ENCODE results near the gene EIF4A3. TPM values are rescaled to one million over a fixed set of nuclear protein-coding genes. Genes with fewer than 3 reads are reported as not detected.

EIF4A3 gene
- total RNA-seq, 1 experiment from 2014 or later, result 155 TPM

DNA sequence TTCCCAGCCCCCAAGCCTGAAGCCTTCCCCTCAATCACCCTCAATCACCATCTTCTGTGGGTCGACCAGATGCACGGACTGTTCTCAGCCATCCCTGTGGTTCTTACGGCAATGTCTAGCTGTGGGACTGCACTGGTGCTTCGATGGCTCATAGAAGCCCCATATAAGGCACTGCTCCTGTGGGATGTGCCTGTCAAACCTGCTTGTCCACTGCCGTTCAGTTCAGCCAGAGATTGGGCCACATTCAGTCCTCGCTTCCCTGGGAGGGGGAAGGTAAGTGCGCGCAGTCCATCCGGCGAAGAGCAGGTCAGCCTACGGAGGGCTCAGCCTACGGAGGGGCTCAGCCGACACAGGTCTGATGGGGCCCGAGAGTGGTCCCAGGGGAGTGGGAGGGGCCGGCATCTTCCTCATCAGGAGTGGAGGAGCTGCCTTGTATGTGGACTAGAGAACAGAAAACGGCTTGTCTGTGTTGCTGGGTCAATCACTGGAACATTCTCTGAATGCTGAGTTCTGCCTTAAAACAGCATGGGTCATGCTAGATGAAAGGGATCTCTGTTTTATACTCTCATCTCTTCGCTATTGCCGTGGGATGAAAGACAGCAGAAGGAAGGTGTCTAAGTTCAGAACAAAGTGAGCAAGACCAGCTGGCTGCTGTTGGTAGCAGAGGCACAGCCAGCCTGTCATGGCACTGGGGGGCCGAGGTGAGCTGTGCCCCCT is 23.0 kb upstream of the EIF4A3 start, which contains the start of gene CARD14:
CARD14 (plus strand) TSS at position 247 of the 717 bp plus-strand sequence. CDS start 11,409 bp downstream, outside the sequence.
- no TSS peak for BruUV-seq (replicated peaks)
- Histone ChIP-seq H3K36me3 (ENCODE audit: insufficient read depth, low read length, poor library complexity, severe bottlenecking) (no peaks in the 10 kb centered on the region), H3K27ac (ENCODE audit: low read depth, low read length, poor library complexity, severe bottlenecking) (no peak within 1 kb of the TSS), H3K9me3 (ENCODE audit: low read depth, low read length, poor library complexity, severe bottlenecking) (no peaks in the 10 kb centered on the region), H3K4me1 (ENCODE audit: insufficient read depth, low read length, poor library complexity, severe bottlenecking) (no peaks in the 10 kb centered on the region), H3K4me3 (ENCODE audit: low read depth, low read length, poor library complexity, severe bottlenecking) (no peak within 1 kb of the TSS), H3K27me3 (replicated peaks; ENCODE audit: insufficient read depth, low read depth, low read length, poor library complexity) (no peaks in the 10 kb centered on the region)
- ChIA-PET CTCF (no interaction called here), POLR2A (ENCODE audit: low non-redundant PET) (no interaction called here)
- intact Hi-C loops (cut with micrococcal nuclease; ENCODE audit: unreplicated experiment), result no loop called here
- DNase-seq (ENCODE audit: low spot score), result no peak
- TF ChIP-seq EZH2 (IDR thresholded peaks at IDR 0.05; ENCODE audit: borderline replicate concordance, low read depth, low read length, poor library complexity, severe bottlenecking), result no peak
- TF ChIP-seq, protein P1, sequence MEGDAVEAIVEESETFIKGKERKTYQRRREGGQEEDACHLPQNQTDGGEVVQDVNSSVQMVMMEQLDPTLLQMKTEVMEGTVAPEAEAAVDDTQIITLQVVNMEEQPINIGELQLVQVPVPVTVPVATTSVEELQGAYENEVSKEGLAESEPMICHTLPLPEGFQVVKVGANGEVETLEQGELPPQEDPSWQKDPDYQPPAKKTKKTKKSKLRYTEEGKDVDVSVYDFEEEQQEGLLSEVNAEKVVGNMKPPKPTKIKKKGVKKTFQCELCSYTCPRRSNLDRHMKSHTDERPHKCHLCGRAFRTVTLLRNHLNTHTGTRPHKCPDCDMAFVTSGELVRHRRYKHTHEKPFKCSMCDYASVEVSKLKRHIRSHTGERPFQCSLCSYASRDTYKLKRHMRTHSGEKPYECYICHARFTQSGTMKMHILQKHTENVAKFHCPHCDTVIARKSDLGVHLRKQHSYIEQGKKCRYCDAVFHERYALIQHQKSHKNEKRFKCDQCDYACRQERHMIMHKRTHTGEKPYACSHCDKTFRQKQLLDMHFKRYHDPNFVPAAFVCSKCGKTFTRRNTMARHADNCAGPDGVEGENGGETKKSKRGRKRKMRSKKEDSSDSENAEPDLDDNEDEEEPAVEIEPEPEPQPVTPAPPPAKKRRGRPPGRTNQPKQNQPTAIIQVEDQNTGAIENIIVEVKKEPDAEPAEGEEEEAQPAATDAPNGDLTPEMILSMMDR (conservative IDR thresholded peaks at IDR 0.05; ENCODE audit: low read depth, low read length), result no peak

DNA sequence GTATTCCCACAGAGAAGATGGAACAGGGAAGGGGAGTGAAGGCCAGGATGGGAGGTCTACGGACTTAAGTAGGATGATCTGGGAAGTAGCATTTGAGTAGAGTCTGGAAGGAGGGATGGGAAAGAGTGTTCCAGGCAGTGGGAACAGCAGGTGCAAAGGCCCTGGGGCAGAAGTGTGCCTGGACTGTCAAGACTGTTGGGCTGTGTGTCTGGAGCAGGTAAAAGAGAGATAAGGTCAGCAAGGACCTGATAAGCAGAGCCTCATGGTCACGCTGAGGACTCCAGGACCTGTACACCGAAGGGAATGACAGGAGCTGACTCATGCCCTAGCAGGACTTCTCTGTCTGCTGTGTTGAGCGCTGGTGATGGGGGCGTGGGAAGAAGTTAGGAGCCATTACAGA is 22.2 kb upstream of the EIF4A3 start:
- no peak for DNase-seq (ENCODE audit: low spot score)
- intact Hi-C loops (cut with micrococcal nuclease; ENCODE audit: unreplicated experiment), result no loop called here
- H3K9me3 ChIP-seq (ENCODE audit: low read depth, low read length, poor library complexity, severe bottlenecking), result no peaks in the 10 kb centered on the region
- no peaks in the 10 kb centered on the region for H3K27me3 ChIP-seq (replicated peaks; ENCODE audit: insufficient read depth, low read depth, low read length, poor library complexity)
- no peaks in the 10 kb centered on the region for H3K4me1 ChIP-seq (ENCODE audit: insufficient read depth, low read length, poor library complexity, severe bottlenecking)
- ChIA-PET POLR2A (ENCODE audit: low non-redundant PET) (no interaction called here), CTCF (no interaction called here)
- H3K36me3 ChIP-seq (ENCODE audit: insufficient read depth, low read length, poor library complexity, severe bottlenecking), result no peaks in the 10 kb centered on the region
- TF ChIP-seq EZH2 (IDR thresholded peaks at IDR 0.05; ENCODE audit: borderline replicate concordance, low read depth, low read length, poor library complexity, severe bottlenecking), result no peak
- TF ChIP-seq, protein P1 (conservative IDR thresholded peaks at IDR 0.05; ENCODE audit: low read depth, low read length), result no peak
- no peak overlapping the region for H3K27ac ChIP-seq (ENCODE audit: low read depth, low read length, poor library complexity, severe bottlenecking)
- H3K4me3 ChIP-seq (ENCODE audit: low read depth, low read length, poor library complexity, severe bottlenecking), result no peak overlapping the region
- no TSS peak for BruUV-seq (replicated peaks)

DNA sequence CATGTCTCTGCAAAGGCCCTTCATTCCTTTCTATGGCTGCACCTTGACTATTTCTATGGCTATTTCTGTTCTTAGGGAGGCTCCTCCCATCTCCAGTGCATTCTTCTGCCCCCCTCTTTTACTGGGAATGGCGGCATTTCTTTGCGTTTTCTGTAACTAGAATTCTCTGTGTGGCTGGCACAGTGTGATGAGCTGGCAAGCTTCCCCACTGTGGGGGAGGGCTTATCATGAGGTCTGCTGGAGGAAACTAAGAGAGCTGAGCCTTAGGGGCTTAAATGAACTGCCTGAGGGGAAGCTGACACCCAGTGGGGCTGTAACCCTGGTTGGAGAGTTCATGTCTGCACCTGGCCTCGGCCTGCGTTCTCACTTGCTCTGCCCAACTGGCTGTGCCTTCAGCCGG is 21.4 kb upstream of the EIF4A3 start:
- no peak overlapping the region for H3K27ac ChIP-seq (ENCODE audit: low read depth, low read length, poor library complexity, severe bottlenecking)
- no peak for TF ChIP-seq EZH2 (IDR thresholded peaks at IDR 0.05; ENCODE audit: borderline replicate concordance, low read depth, low read length, poor library complexity, severe bottlenecking)
- TF ChIP-seq, protein P1 (conservative IDR thresholded peaks at IDR 0.05; ENCODE audit: low read depth, low read length), result no peak
- ChIA-PET POLR2A (ENCODE audit: low non-redundant PET) (interaction anchor here (0.6 kb wide), 1 partner anchor 178 kb away, joined by 3 read pairs; no protein-coding TSS in a partner anchor), CTCF (interaction anchor here (0.6 kb wide), 1 partner anchor 85 kb away, joined by 3 read pairs; no protein-coding TSS in a partner anchor)
- H3K4me1 ChIP-seq (ENCODE audit: insufficient read depth, low read length, poor library complexity, severe bottlenecking), result no peaks in the 10 kb centered on the region
- BruUV-seq (replicated peaks), result no TSS peak
- no peaks in the 10 kb centered on the region for H3K36me3 ChIP-seq (ENCODE audit: insufficient read depth, low read length, poor library complexity, severe bottlenecking)
- H3K9me3 ChIP-seq (ENCODE audit: low read depth, low read length, poor library complexity, severe bottlenecking), result no peaks in the 10 kb centered on the region
- DNase-seq (ENCODE audit: low spot score), result peak; percentile 51
- intact Hi-C loops (cut with micrococcal nuclease; ENCODE audit: unreplicated experiment), result no loop called here
- H3K27me3 ChIP-seq (replicated peaks; ENCODE audit: insufficient read depth, low read depth, low read length, poor library complexity), result no peaks in the 10 kb centered on the region
- H3K4me3 ChIP-seq (ENCODE audit: low read depth, low read length, poor library complexity, severe bottlenecking), result no peak overlapping the region
